Liver (tissue), 9 donors: Measurements from ENCODE around the gene PTPRN2. TPM values are rescaled to one million over a fixed set of nuclear protein-coding genes. Genes with fewer than 3 reads are reported as not detected.

Experiments
- DNase-seq: peaks from one replicate; pipeline ENCODE4 v3.0.0-alpha.2; 2017; ENCODE audit warnings: low spot score
- H3K27ac ChIP-seq, 2 donors: one replicate each; pipeline ENCODE4 v1.7.0; 2013; ENCODE audit warnings: inconsistent platforms in 2 of 2, low read length in 2 of 2, control low read depth in 1 of 2, low read depth in 1 of 2, mild to moderate bottlenecking in 1 of 2
- H3K27me3 ChIP-seq, 4 donors: one replicate each; pipeline versions ENCODE4 v1.6.1 to v1.7.0; 2013; ENCODE audit warnings: low read length in 3 of 4, inconsistent platforms in 1 of 4, mild to moderate bottlenecking in 1 of 4, moderate library complexity in 1 of 4; ENCODE audit not compliant: control insufficient read depth in 4 of 4, insufficient read depth in 4 of 4
- H3K36me3 ChIP-seq, 4 donors: one replicate each; pipeline versions ENCODE4 v1.6.1 to v1.7.0; 2013; ENCODE audit warnings: low read length in 3 of 4, mild to moderate bottlenecking in 3 of 4, low read depth in 1 of 4, moderate library complexity in 1 of 4; ENCODE audit not compliant: control insufficient read depth in 4 of 4, insufficient read depth in 3 of 4
- H3K4me1 ChIP-seq, 4 donors: one replicate each; pipeline versions ENCODE4 v1.6.1 to v1.7.0; 2013; ENCODE audit warnings: low read length in 3 of 4, mild to moderate bottlenecking in 3 of 4, moderate library complexity in 1 of 4; ENCODE audit not compliant: control insufficient read depth in 4 of 4, insufficient read depth in 4 of 4
- H3K4me3 ChIP-seq, 3 donors: one replicate each; pipeline versions ENCODE4 v1.6.1 to v1.7.0; 2013; ENCODE audit warnings: low read length in 3 of 3, control low read depth in 1 of 3, low read depth in 1 of 3, mild to moderate bottlenecking in 1 of 3
- H3K9ac ChIP-seq, 2 donors: one replicate each; pipeline ENCODE4 v1.7.0; 2013; ENCODE audit warnings: low read length in 2 of 2, mild to moderate bottlenecking in 2 of 2, moderate library complexity in 2 of 2, control low read depth in 1 of 2, low read depth in 1 of 2
- H3K9me3 ChIP-seq, 4 donors: one replicate each; pipeline versions ENCODE4 v1.6.1 to v1.7.0; 2013; ENCODE audit warnings: low read length in 3 of 4; ENCODE audit not compliant: control insufficient read depth in 4 of 4
- ATF3 ChIP-seq: IDR thresholded peaks from 2 replicates; pipeline ENCODE4 v1.6.1; 2016; ENCODE audit warnings: antibody characterized with exemption
- EGR1 ChIP-seq, 2 donors: IDR thresholded peaks; 2 replicates each; pipeline ENCODE4 v1.6.1; 2016 to 2018; ENCODE audit warnings: antibody characterized with exemption in 2 of 2, low read depth in 2 of 2
- FOXA1 ChIP-seq: IDR thresholded peaks from 2 replicates; pipeline ENCODE4 v1.6.1; 2016; ENCODE audit warnings: antibody characterized with exemption
- FOXA2 ChIP-seq: IDR thresholded peaks from 2 replicates; pipeline ENCODE4 v1.6.1; 2016; ENCODE audit warnings: antibody characterized with exemption
- GABPA ChIP-seq, 2 donors: IDR thresholded peaks in 1 of 2; conservative IDR thresholded peaks in 1 of 2; 2 replicates each; pipeline ENCODE4 v1.6.1; 2016; ENCODE audit warnings: antibody characterized with exemption in 2 of 2, mild to moderate bottlenecking in 1 of 2, moderate library complexity in 1 of 2
- HNF4A ChIP-seq, 2 donors: conservative IDR thresholded peaks; 2 replicates each; pipeline ENCODE4 v1.6.1; 2016; ENCODE audit warnings: antibody characterized with exemption in 2 of 2, mild to moderate bottlenecking in 2 of 2
- HNF4G ChIP-seq: IDR thresholded peaks from 2 replicates; pipeline ENCODE4 v1.6.1; 2016; ENCODE audit warnings: antibody characterized with exemption
- JUND ChIP-seq, 2 donors: IDR thresholded peaks; 2 replicates each; pipeline ENCODE4 v1.6.1; 2016; ENCODE audit warnings: antibody characterized with exemption in 2 of 2
- NR2F2 ChIP-seq: IDR thresholded peaks from 2 replicates; pipeline ENCODE4 v1.6.1; 2016; ENCODE audit warnings: antibody characterized with exemption
- RAD21 ChIP-seq, 2 donors: IDR thresholded peaks; 2 replicates each; pipeline ENCODE4 v1.6.1; 2016; ENCODE audit warnings: antibody characterized with exemption in 2 of 2, mild to moderate bottlenecking in 2 of 2
- RXRA ChIP-seq, 2 donors: IDR thresholded peaks; 2 replicates each; pipeline ENCODE4 v1.6.1; 2017 to 2018; ENCODE audit warnings: antibody characterized with exemption in 2 of 2, mild to moderate bottlenecking in 1 of 2
- SP1 ChIP-seq: IDR thresholded peaks from 2 replicates; pipeline ENCODE4 v1.6.1; 2018; ENCODE audit warnings: antibody characterized with exemption, mild to moderate bottlenecking
- TAF1 ChIP-seq: conservative IDR thresholded peaks from 2 replicates; pipeline ENCODE4 v1.6.1; 2016; ENCODE audit warnings: antibody characterized with exemption, mild to moderate bottlenecking
- YY1 ChIP-seq: IDR thresholded peaks from 2 replicates; pipeline ENCODE4 v1.6.1; 2016; ENCODE audit warnings: antibody characterized with exemption, mild to moderate bottlenecking
- WGBS: extraction: QIAGEN DNeasy Blood & Tissue Kit; methylation state at CpG from one replicate; pipeline ENCODE4 v1.1.7; 2013; 5-methylcytosine and 5-hydroxymethylcytosine counted together
- polyA plus RNA-seq, 2 donors: library from polyadenylated mRNA; stranded (reverse) in 1 of 2; unstranded in 1 of 2; fragments of 200-250 nt in 1 of 2; fragments of >200 nt in 1 of 2; fragmentation: Nextera tagmentation in 1 of 2; extraction: Ambion mirVana in 1 of 2; gene quantifications; one replicate each; pipeline versions ENCODE4 v1.2.1 to v1.2.3, GENCODE V29; 2013 to 2015
- total RNA-seq, 2 donors: library from RNA; depleted of rRNA; stranded (reverse); fragments of >200 nt; gene quantifications; one replicate each; pipeline ENCODE4 v1.2.3, GENCODE V29; 2014
- TF ChIP-seq, protein P1 (sequence below): fragments of 150-350 bp; IDR thresholded peaks from 2 replicates; pipeline ENCODE4 v1.5.1; 2017; ENCODE audit warnings: improper control_type of control experiment, low read depth, low read length; ENCODE audit not compliant: missing input control
- TF ChIP-seq, protein P2 (sequence below): IDR thresholded peaks from 2 replicates; pipeline ENCODE4 v1.6.1; 2016; ENCODE audit warnings: antibody characterized with exemption
- donor health status: healthy.
- donor health status: healthy.
- donor health status: healthy.
- donor health status: healthy.
- donor health status: healthy.

PTPRN2 gene
- total and polyA plus RNA-seq, 4 donors = 0.75 to 1.9 (median 1.1) TPM

DNA sequence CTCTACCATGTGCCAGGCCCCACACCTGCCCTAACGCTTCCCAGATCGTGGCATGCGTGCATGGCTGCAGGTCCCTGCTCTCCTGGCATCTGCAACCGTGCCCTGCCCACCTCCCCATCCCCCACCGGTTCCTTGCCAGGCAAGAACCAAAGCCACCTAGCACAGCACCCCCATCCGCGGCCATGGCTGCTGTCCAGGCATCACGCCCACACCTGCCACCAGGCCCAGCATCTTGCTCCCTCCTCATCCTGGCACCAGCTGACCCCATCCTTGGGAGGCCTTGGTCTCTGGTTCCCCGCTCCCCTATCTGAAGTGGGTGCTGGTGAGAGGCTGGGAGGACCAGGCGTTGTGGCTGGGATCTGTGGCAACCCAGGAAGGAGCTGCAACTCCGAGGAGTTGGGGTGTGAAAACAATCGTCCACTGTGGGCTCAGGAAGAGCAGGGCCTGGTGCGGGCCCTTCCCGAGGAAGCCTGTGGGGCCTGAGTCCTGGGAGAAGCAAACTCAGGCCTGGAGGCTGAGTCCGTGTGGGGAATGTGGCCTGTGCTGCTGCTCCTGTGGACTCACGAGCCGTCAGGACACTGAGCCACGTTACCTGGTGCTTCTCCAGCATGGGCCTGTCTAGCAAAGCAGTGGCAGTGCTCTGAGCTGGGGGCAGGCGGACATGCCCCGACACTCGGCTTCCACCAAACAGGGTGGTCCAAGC lies 833.8 kb downstream of the PTPRN2 start:
- no peak overlapping the region for H3K4me3 ChIP-seq
- 92% methylated on average over 21 of the region's 21 CpGs for WGBS
- no peak overlapping the region for H3K9ac ChIP-seq
- no peaks in the 10 kb centered on the region for H3K27me3 ChIP-seq
- no peaks in the 10 kb centered on the region for H3K4me1 ChIP-seq
- TF ChIP-seq TAF1 = no peak
- no peak for TF ChIP-seq JUND (IDR thresholded peaks at IDR 0.05)
- no peak for TF ChIP-seq GABPA (IDR thresholded peaks at IDR 0.05 in 1 of 2, conservative IDR thresholded peaks at IDR 0.05 in 1 of 2)
- no peak for TF ChIP-seq RAD21 (IDR thresholded peaks at IDR 0.05)
- TF ChIP-seq, protein P1, sequence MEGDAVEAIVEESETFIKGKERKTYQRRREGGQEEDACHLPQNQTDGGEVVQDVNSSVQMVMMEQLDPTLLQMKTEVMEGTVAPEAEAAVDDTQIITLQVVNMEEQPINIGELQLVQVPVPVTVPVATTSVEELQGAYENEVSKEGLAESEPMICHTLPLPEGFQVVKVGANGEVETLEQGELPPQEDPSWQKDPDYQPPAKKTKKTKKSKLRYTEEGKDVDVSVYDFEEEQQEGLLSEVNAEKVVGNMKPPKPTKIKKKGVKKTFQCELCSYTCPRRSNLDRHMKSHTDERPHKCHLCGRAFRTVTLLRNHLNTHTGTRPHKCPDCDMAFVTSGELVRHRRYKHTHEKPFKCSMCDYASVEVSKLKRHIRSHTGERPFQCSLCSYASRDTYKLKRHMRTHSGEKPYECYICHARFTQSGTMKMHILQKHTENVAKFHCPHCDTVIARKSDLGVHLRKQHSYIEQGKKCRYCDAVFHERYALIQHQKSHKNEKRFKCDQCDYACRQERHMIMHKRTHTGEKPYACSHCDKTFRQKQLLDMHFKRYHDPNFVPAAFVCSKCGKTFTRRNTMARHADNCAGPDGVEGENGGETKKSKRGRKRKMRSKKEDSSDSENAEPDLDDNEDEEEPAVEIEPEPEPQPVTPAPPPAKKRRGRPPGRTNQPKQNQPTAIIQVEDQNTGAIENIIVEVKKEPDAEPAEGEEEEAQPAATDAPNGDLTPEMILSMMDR = no peak
- TF ChIP-seq NR2F2 = no peak
- no peak for TF ChIP-seq RXRA (IDR thresholded peaks at IDR 0.05)
- TF ChIP-seq FOXA1 = no peak
- no peak overlapping the region for H3K27ac ChIP-seq
- DNase-seq = no peak
- no peaks in the 10 kb centered on the region for H3K36me3 ChIP-seq
- no peaks in the 10 kb centered on the region for H3K9me3 ChIP-seq

DNA sequence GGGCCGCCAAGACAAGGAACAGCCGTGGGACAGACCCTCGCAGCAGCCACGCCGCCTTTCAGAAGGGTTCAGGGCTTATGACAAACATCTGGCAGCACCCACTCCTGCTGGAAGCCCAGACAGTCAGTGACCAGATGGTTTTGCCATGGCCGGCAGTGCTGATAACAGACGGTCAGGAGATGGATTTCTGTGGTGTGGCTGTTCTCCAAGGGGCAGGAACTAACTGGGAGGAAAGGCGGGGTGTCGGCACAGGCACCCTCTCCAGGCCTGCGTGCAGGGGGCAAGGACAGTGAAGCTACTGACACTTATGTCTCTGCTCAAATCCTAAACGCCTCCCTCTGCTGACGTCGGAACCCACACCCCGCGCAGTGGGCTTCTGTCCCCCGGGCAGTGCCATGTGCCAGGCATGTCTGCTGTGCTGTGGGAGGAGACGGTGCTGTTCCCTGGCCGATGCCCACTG lies 834.8 kb downstream of the PTPRN2 start:
- TF ChIP-seq HNF4A (conservative IDR thresholded peaks at IDR 0.05) (no peak), HNF4G (no peak), TAF1 (no peak), NR2F2 (no peak), RXRA (IDR thresholded peaks at IDR 0.05) (no peak), FOXA2 (no peak)
- H3K27me3 ChIP-seq = no peaks in the 10 kb centered on the region
- H3K4me1 ChIP-seq = no peaks in the 10 kb centered on the region
- H3K4me3 ChIP-seq = no peak overlapping the region
- H3K36me3 ChIP-seq = no peaks in the 10 kb centered on the region
- no peak overlapping the region for H3K9ac ChIP-seq
- no peak for DNase-seq
- WGBS = 76% methylated on average over 18 of the region's 18 CpGs
- H3K9me3 ChIP-seq = no peaks in the 10 kb centered on the region
- H3K27ac ChIP-seq = no peak overlapping the region

DNA sequence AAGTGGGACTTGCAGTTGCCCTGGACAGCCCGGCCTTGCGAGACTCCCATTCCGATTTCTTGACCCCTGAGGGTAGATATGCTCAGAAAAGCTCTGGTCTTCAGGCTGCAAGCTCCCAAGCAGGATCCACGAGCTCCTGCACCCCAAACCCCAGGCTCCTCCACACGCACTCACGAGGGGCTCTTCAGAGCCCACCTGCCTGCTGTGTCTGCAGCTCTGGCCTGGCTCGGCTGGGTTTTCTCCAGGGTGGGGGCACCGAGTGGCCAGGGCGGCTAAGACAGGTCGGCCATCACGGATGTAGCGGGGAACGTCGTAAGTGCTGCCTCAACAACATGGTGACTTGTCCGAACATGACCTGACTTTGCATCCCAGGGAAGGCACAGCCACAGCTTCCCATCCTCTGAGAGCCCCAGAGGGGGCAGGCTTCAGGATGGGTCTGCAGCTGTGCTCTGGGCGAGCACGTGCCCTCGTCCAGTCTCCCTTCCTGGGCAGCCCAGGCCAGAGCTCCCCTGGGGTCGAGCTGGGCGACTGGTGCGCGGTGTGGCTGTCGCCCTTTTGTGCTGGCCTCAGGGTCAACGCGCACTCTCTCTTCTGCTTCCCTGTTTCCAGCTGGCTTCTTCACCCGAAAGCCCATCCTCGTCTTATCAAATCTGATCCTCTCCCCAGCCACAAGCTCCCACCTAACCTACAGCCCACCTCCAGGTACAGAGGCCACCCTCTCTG lies 835.5 kb downstream of the PTPRN2 start:
- TF ChIP-seq SP1 (no peak), YY1 (no peak), ATF3 (no peak), EGR1 (IDR thresholded peaks at IDR 0.05; ENCODE audit: low read depth in 2 of 2) (no peak), HNF4G (no peak)
- TF ChIP-seq, protein P1 = no peak
- TF ChIP-seq, protein P2, sequence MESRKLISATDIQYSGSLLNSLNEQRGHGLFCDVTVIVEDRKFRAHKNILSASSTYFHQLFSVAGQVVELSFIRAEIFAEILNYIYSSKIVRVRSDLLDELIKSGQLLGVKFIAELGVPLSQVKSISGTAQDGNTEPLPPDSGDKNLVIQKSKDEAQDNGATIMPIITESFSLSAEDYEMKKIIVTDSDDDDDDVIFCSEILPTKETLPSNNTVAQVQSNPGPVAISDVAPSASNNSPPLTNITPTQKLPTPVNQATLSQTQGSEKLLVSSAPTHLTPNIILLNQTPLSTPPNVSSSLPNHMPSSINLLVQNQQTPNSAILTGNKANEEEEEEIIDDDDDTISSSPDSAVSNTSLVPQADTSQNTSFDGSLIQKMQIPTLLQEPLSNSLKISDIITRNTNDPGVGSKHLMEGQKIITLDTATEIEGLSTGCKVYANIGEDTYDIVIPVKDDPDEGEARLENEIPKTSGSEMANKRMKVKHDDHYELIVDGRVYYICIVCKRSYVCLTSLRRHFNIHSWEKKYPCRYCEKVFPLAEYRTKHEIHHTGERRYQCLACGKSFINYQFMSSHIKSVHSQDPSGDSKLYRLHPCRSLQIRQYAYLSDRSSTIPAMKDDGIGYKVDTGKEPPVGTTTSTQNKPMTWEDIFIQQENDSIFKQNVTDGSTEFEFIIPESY = no peak
- H3K27me3 ChIP-seq = no peaks in the 10 kb centered on the region
- DNase-seq = no peak
- H3K4me3 ChIP-seq = no peak overlapping the region
- H3K9ac ChIP-seq = no peak overlapping the region
- no peaks in the 10 kb centered on the region for H3K4me1 ChIP-seq
- WGBS = 86% methylated on average over 27 of the region's 27 CpGs
- H3K27ac ChIP-seq = no peak overlapping the region
- no peaks in the 10 kb centered on the region for H3K36me3 ChIP-seq
- H3K9me3 ChIP-seq = no peaks in the 10 kb centered on the region
